GM18502 (cell line): ENCODE results near the gene PARD6A.
"Not testable (repeated sequence)": the region's sequence is repeated elsewhere in the genome, so short reads cannot be mapped to it uniquely, and the experiment has no call there.

Experiments
- ATAC-seq: cut with Tn5 transposase; IDR thresholded peaks from one replicate; pipeline ENCODE4 v1.9.1; 2021; ENCODE audit warnings: mild to moderate bottlenecking; ENCODE audit not compliant: unreplicated experiment, poor library complexity

The PARD6A gene

GRCh38 chr16:67679935-67680897, 19.5 kb downstream of the PARD6A start:
- ATAC-seq, result no peak

GRCh38 chr16:67683767-67684166, 23.0 kb downstream of the PARD6A start:
- ATAC-seq, result no peak

GRCh38 chr16:67685388-67686112, 24.8 kb downstream of the PARD6A start:
- no peak for ATAC-seq

- ATAC-seq, result not testable (repeated sequence)
Measured at GRCh38 chr16:67693517-67694285, 32.9 kb downstream of the PARD6A start.

- ATAC-seq, result no peak
Measured at GRCh38 chr16:67694611-67695010, 33.9 kb downstream of the PARD6A start.

GRCh38 chr16:67697422-67698185, 36.8 kb downstream of the PARD6A start:
- no peak for ATAC-seq

GRCh38 chr16:67699265-67699664, 38.5 kb downstream of the PARD6A start:
- no peak for ATAC-seq

GRCh38 chr16:67701420-67701819, 40.7 kb downstream of the PARD6A start:
- no peak for ATAC-seq

GRCh38 chr16:67702130-67702529, 41.4 kb downstream of the PARD6A start:
- ATAC-seq, result no peak

- no peak for ATAC-seq
Measured at GRCh38 chr16:67703626-67704025, 42.9 kb downstream of the PARD6A start.

GRCh38 chr16:67704110-67704509, 43.4 kb downstream of the PARD6A start:
- no peak for ATAC-seq

GRCh38 chr16:67707210-67707609, 46.5 kb downstream of the PARD6A start:
- no peak for ATAC-seq

- ATAC-seq, result no peak
Measured at GRCh38 chr16:67707790-67708189, 47.0 kb downstream of the PARD6A start.

- no peak for ATAC-seq
Measured at GRCh38 chr16:67708368-67708771, 47.6 kb downstream of the PARD6A start.

- no peak for ATAC-seq
Measured at GRCh38 chr16:67709050-67709449, 48.3 kb downstream of the PARD6A start.

GRCh38 chr16:67710607-67711006, 49.8 kb downstream of the PARD6A start:
- no peak for ATAC-seq
